ENCODE results near the gene MTPN. TPM values are rescaled to one million over a fixed set of nuclear protein-coding genes. Genes with fewer than 3 reads are reported as not detected.
A peak's percentile ranks its signal among the peaks of the same experiment; 100 is the strongest.

The MTPN gene
- total and polyA plus RNA-seq, 10 of the 15 experiments (the other 5 are each of a cell fraction or from before 2014, with no cell fraction given): 38.7 to 146 (median 85.4) TPM

DNA sequence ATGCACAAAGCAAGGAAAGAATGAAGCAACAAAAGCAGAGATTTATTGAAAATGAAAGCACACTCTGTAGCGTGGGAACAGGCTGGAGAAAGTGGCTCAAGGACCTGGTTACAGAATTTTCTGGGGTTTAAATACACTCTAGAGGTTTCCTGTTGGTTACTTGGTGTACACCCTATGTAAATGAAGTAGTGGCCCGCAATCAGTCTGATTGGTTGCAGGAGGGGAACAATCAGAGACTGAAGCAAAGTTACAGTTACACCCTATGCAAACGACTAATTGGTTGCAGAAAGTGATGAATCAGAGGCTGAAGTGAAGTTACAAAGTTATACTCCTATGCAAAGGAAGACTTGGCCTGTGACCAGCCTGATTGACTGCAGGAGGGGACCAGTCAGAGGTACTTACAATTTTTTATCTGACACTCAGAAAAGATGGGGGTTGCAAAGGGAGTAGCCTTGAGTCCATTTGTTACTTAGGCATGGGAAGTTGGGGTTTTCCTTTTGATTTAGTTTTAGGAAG lies 3.6 kb upstream of the MTPN start (continued):
- TF ChIP-seq BMI1 (IDR thresholded peaks at IDR 0.05; ENCODE audit: borderline replicate concordance): no peak
- TF ChIP-seq, protein P1, sequence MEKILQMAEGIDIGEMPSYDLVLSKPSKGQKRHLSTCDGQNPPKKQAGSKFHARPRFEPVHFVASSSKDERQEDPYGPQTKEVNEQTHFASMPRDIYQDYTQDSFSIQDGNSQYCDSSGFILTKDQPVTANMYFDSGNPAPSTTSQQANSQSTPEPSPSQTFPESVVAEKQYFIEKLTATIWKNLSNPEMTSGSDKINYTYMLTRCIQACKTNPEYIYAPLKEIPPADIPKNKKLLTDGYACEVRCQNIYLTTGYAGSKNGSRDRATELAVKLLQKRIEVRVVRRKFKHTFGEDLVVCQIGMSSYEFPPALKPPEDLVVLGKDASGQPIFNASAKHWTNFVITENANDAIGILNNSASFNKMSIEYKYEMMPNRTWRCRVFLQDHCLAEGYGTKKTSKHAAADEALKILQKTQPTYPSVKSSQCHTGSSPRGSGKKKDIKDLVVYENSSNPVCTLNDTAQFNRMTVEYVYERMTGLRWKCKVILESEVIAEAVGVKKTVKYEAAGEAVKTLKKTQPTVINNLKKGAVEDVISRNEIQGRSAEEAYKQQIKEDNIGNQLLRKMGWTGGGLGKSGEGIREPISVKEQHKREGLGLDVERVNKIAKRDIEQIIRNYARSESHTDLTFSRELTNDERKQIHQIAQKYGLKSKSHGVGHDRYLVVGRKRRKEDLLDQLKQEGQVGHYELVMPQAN (conservative IDR thresholded peaks at IDR 0.05): no peak
- TF ChIP-seq TAF1 (IDR thresholded peaks at IDR 0.05; ENCODE audit: borderline replicate concordance, low read depth, low read length): no peak
- no peak for TF ChIP-seq FOXK2 (IDR thresholded peaks at IDR 0.05)
- no peak for TF ChIP-seq ZNF217 (IDR thresholded peaks at IDR 0.05)
- no peak for TF ChIP-seq EGR1 (IDR thresholded peaks at IDR 0.05; ENCODE audit: borderline replicate concordance in 1 of 2, low read depth in 2 of 2, low read length in 2 of 2)
- no peak for TF ChIP-seq TCF3 (IDR thresholded peaks at IDR 0.05; ENCODE audit: borderline replicate concordance, insufficient read depth, low read depth, low read length)
- TF ChIP-seq, protein P2, sequence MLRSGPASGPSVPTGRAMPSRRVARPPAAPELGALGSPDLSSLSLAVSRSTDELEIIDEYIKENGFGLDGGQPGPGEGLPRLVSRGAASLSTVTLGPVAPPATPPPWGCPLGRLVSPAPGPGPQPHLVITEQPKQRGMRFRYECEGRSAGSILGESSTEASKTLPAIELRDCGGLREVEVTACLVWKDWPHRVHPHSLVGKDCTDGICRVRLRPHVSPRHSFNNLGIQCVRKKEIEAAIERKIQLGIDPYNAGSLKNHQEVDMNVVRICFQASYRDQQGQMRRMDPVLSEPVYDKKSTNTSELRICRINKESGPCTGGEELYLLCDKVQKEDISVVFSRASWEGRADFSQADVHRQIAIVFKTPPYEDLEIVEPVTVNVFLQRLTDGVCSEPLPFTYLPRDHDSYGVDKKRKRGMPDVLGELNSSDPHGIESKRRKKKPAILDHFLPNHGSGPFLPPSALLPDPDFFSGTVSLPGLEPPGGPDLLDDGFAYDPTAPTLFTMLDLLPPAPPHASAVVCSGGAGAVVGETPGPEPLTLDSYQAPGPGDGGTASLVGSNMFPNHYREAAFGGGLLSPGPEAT (IDR thresholded peaks at IDR 0.05; ENCODE audit: low read depth): peak; percentile 46; the same call in 1 of the 2 replicates
- no peak for TF ChIP-seq HDAC6 (IDR thresholded peaks at IDR 0.05; ENCODE audit: unreplicated experiment)
- TF ChIP-seq CBX3 (IDR thresholded peaks at IDR 0.05; ENCODE audit: borderline replicate concordance, low read depth): no peak
- peak; percentile 67; the same call in 1 of the 2 replicates for TF ChIP-seq BACH1 (IDR thresholded peaks at IDR 0.05; ENCODE audit: borderline replicate concordance)
- no peak; a peak in 1 of 4 replicates for TF ChIP-seq EP300 (IDR thresholded peaks at IDR 0.05; ENCODE audit: borderline replicate concordance in 1 of 2, control insufficient read depth in 1 of 2, low read depth in 2 of 2, low read length in 2 of 2)
- 0 out of 2 replicates have a peak, but pooled peaks have one; percentile 29 for TF ChIP-seq POLR2A (IDR thresholded peaks at IDR 0.05; ENCODE audit: low read depth, low read length)
- no peak for TF ChIP-seq MXI1 (IDR thresholded peaks at IDR 0.05; ENCODE audit: low read depth, low read length)
- no peak for TF ChIP-seq PAX8 (IDR thresholded peaks at IDR 0.05)
- no peak for TF ChIP-seq CREM (IDR thresholded peaks at IDR 0.05; ENCODE audit: low read depth)
- no peak for TF ChIP-seq POLR2AphosphoS2 (IDR thresholded peaks at IDR 0.05; ENCODE audit: low read depth, low read length)
- peak; percentile 19 for TF ChIP-seq SMAD1 (IDR thresholded peaks at IDR 0.05; ENCODE audit: low read depth, partially characterized antibody)
- TF ChIP-seq, protein P3, sequence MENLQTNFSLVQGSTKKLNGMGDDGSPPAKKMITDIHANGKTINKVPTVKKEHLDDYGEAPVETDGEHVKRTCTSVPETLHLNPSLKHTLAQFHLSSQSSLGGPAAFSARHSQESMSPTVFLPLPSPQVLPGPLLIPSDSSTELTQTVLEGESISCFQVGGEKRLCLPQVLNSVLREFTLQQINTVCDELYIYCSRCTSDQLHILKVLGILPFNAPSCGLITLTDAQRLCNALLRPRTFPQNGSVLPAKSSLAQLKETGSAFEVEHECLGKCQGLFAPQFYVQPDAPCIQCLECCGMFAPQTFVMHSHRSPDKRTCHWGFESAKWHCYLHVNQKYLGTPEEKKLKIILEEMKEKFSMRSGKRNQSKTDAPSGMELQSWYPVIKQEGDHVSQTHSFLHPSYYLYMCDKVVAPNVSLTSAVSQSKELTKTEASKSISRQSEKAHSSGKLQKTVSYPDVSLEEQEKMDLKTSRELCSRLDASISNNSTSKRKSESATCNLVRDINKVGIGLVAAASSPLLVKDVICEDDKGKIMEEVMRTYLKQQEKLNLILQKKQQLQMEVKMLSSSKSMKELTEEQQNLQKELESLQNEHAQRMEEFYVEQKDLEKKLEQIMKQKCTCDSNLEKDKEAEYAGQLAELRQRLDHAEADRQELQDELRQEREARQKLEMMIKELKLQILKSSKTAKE (IDR thresholded peaks at IDR 0.05; ENCODE audit: low read depth, poor library complexity, severe bottlenecking): peak; percentile 59
- TF ChIP-seq CBFB (IDR thresholded peaks at IDR 0.05; ENCODE audit: low read depth): no peak
- no peak for TF ChIP-seq ZNF384 (IDR thresholded peaks at IDR 0.05; ENCODE audit: borderline replicate concordance, low read depth, low read length)
- TF ChIP-seq MTA3 (IDR thresholded peaks at IDR 0.05; ENCODE audit: borderline replicate concordance, low read length): no peak
- TF ChIP-seq, protein P4, sequence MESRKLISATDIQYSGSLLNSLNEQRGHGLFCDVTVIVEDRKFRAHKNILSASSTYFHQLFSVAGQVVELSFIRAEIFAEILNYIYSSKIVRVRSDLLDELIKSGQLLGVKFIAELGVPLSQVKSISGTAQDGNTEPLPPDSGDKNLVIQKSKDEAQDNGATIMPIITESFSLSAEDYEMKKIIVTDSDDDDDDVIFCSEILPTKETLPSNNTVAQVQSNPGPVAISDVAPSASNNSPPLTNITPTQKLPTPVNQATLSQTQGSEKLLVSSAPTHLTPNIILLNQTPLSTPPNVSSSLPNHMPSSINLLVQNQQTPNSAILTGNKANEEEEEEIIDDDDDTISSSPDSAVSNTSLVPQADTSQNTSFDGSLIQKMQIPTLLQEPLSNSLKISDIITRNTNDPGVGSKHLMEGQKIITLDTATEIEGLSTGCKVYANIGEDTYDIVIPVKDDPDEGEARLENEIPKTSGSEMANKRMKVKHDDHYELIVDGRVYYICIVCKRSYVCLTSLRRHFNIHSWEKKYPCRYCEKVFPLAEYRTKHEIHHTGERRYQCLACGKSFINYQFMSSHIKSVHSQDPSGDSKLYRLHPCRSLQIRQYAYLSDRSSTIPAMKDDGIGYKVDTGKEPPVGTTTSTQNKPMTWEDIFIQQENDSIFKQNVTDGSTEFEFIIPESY (IDR thresholded peaks at IDR 0.05): no peak

Measured in GM12878 (cell line).